GM18526 (cell line): Measurements from ENCODE around the gene SUCLG2.

Experiments
- POLR2A ChIP-seq: IDR thresholded peaks from 3 replicates; pipeline ENCODE4 v1.6.1; 2011; ENCODE audit not compliant: insufficient read length; ENCODE audit errors: extremely low read depth

Gene SUCLG2

GRCh38 chr3:67521053-67521646 lies 133.3 kb downstream of the SUCLG2 start:
- TF ChIP-seq POLR2A: no peak

- TF ChIP-seq POLR2A: no peak
Measured at GRCh38 chr3:67518236-67518635, 136.2 kb downstream of the SUCLG2 start.

- TF ChIP-seq POLR2A: no peak
Measured at GRCh38 chr3:67517781-67518180, 136.6 kb downstream of the SUCLG2 start.

GRCh38 chr3:67516496-67516895 lies 137.9 kb downstream of the SUCLG2 start:
- no peak for TF ChIP-seq POLR2A

DNA sequence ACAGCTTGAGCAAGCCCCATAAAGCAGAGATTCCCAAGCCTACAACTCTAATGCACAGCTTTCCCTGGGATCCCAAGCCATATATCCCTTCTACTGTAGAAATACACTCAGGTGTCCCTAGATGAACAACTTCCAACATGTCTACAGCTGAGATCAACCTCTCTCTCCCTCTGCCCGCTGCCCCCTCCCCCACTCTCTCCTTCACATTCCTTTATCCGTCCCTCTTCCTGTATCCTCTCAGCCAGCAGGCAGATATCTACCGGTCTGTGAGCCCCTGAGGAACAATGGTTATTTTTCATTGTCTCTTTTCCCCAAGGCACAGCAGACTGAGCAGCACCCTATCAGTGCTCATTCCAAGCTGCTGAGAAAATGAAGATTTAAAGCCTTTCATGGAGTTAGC lies 138.6 kb downstream of the SUCLG2 start:
- no peak for TF ChIP-seq POLR2A

GRCh38 chr3:67509471-67510075 lies 144.8 kb downstream of the SUCLG2 start:
- no peak for TF ChIP-seq POLR2A

- TF ChIP-seq POLR2A: no peak
Measured at GRCh38 chr3:67507584-67507983, 146.8 kb downstream of the SUCLG2 start.

DNA sequence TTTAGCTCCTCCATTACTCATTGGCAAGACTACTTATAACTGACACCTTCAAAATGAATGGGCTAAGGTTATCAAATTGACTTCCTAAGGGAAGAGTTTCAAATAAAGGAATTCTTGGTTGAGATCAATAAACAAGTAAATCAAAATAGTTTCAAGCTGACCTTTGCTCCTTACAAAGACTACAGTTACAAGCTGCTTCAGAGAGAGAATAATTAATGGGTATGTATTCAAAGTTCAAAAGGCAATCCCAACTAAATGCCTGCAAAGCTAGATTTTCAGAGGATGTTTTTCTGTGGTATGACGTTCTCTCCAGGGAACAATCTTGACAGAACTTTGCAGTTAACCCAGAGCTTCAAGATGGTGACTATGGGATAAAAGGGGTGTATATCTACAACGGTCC lies 153.7 kb downstream of the SUCLG2 start:
- no peak for TF ChIP-seq POLR2A

GRCh38 chr3:67497746-67498145 lies 156.7 kb downstream of the SUCLG2 start:
- no peak for TF ChIP-seq POLR2A

DNA sequence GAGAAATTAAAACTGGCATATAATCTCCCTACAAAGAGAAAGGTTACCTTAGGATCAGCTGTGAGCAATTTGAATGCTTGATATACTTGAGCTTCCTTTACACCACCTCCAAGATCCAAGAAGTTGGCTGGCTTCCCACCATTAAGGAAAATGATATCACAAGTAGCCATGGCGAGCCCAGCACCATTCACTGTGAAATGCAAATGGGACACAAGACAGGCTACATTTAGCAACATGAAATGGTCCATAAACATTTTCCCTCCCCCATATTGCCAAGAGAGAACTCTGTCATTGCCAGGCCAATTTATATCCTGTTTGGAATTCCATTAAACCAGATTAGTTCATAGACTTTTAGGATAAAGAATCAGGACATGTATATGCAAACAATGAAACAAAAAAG lies 158.7 kb downstream of the SUCLG2 start:
- no peak for TF ChIP-seq POLR2A

DNA sequence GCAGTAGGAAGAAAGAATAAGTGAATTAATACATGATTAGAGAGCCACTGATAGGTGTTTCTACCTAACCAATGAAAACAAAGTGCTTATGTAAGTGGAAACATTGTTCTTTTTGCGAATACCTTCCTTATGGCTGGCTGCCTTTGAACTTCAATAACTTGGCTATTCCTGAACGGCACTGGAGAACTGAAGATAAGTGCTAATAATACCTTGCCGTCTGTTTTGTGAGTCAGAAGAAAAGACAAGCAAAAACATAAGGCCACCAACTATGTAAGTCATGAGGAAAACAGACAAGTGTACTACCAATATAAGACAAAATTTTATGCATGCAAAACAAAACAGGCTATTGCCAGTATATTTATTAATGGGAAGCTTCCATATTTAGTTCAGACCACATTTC lies 160.6 kb downstream of the SUCLG2 start:
- no peak for TF ChIP-seq POLR2A

- TF ChIP-seq POLR2A: no peak
Measured at GRCh38 chr3:67490658-67491057, 163.8 kb downstream of the SUCLG2 start.

GRCh38 chr3:67489816-67490215 lies 164.6 kb downstream of the SUCLG2 start:
- no peak for TF ChIP-seq POLR2A

DNA sequence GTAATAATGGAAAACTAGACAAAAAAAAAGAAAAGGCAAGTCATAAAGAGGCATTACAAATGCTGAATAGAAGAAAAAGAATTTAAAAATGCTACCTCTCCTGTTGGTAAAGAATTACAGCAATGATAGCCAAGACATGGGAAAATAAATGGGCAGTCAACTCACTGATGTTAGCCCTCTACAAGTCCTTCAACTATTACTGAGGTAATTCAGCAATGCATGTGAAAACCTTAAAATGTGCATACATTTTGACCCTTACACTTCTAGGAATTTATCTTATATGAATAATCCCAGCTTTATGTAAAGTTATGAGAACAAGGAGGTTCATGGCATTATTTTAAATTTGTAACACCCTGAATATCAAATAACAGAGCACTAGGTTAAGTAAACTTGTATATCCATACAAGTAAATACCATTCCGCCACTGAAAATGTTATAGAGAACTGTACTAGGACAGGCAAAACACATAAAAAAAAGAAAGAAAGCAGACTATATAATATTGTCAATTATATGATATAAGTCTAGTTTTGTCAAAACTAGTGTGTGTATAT lies 166.8 kb downstream of the SUCLG2 start:
- TF ChIP-seq POLR2A: no peak

DNA sequence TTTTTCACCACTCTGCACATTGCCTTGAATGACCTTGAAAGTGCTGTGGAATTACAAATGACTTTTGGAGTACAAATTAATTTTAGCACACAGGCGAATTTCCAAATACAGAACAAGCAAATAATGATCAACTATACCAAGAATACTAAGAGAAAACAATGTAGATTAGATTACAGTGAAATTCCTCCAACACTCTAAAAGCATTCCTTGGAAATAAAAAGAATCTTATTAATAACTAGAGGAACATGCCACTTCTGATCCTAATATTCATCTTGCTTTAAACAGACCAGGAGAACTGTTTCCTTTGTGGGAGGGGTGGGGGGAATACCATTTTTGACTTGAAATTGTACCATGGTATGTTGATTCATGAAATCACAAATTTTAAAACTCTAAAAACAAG lies 167.5 kb downstream of the SUCLG2 start:
- TF ChIP-seq POLR2A: no peak

- TF ChIP-seq POLR2A: no peak
Measured at GRCh38 chr3:67484085-67484484, 170.3 kb downstream of the SUCLG2 start.

GRCh38 chr3:67481126-67481525 lies 173.3 kb downstream of the SUCLG2 start:
- TF ChIP-seq POLR2A: no peak

GRCh38 chr3:67478423-67478822 lies 176.0 kb downstream of the SUCLG2 start:
- no peak for TF ChIP-seq POLR2A

- TF ChIP-seq POLR2A: no peak
Measured at GRCh38 chr3:67474311-67474710, 180.1 kb downstream of the SUCLG2 start.
